SHP77 treated with DMSO at 0.1 percent for 48 hours (cell line): ENCODE measurements around the gene EIF4B.

Experiments used
- DNase-seq: peaks from one replicate; lab custom pipeline; 2025; lab: John Stamatoyannopoulos, UW

EIF4B gene

DNA sequence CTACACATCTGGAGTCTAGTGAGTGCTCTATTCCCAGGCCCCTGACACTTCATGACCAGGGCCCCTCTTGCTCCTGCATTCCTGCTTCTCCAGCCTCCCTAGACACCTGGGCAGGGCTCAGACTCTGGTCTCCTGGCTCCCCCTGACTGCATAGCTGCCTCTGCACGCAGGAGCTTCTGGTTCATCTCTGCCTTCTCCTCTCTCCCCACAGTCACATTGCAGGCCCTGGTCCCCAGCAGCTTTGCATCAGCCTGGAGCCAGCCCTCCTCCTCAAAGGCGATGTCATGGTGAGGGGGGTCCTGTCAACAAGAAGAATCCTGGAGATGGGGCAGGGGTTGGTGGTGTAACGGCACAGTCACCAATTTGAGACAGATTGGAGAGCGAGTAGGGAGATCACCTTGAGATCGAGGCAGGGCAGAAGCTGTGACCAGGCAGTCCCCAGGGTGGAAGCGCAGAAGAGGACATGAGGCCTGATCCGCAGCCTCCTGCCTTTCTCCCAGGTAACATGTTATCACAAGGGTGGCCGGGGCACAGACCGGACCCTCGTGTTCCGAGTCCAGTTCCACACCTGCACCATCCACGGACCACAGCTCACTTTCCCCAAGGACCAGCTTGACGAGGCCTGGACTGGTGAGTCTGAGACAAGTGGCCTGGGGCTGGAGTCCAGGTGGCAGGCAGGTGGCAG is 51.7 kb downstream of the EIF4B start:
- no peak for DNase-seq

GRCh38 chr12:53058674-53059433 is 52.6 kb downstream of the EIF4B start:
- no peak for DNase-seq

GRCh38 chr12:53059434-53060063 is 53.3 kb downstream of the EIF4B start:
- no peak for DNase-seq

DNA sequence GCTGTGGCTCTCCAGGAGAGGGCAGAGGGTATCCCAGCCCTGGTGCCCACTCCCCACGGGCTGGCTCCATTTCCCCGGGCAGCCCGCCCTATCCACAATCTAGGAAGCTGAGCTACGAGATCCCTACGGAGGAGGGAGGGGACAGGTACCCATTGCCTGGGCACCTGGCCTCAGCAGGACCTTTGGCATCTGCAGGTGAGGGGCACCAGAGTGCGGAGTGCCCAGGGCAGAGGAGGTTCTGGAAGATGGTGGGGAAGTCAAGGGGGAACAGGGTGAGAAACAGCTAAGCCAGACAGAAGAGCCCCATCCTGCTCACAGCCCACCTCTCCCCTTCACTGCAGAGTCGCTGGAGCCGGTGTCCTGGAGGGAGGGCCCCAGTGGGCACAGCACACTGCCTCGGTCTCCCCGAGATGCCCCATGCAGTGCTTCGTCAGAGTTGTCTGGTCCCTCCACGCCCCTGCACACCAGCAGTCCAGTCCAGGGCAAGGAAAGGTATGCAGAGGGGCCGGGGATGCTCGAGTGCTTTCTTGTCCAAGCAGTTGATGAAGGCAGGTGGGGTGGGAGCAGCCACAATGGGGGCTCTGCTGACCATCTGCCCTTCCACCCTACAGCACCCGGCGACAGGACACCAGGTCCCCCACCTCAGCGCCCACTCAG is 53.9 kb downstream of the EIF4B start:
- DNase-seq = no peak

GRCh38 chr12:53060721-53061276 is 54.5 kb downstream of the EIF4B start:
- no peak for DNase-seq

GRCh38 chr12:53061404-53062010 is 55.3 kb downstream of the EIF4B start:
- DNase-seq = peak; percentile 88

DNA sequence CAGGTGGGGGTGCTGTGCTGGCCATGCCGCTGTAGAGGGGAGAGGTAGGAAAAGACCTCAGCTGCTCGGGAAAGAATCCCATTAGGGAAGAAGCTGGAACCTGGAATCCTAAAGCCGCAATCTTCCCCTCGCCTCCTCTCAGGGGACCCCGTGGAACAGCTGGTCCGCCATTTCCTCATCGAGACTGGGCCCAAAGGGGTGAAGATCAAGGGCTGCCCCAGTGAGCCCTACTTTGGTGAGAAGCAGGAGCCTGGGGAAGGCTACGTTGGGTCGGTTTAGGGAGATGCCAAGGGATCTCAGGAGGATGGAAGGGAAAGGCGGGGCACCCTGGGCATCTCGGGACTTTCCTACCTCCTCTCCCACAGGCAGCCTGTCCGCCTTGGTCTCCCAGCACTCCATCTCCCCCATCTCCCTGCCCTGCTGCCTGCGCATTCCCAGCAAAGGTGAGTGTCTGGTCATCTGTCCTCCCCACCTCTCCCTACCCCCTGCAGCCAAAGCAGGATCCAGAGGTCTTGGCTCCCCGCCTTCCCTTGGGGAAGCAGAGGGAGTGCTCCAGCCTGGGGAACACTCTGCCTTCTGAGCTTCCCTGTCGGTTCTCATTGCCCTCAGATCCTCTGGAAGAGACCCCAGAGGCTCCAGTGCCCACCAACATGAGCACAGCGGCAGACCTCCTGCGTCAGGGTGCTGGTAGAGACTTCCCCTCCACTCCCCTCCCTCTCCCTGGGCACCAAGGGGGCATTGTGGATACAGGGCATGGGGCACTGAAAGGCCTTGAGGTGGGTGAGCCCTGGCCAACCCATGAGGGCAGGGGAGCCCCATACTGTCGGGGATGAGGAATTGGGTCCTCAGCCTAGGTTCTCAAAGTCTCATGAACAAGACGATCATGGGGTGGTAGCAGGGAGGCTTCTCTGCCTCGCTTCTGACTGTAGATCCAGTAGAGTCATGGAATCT is 56.0 kb downstream of the EIF4B start:
- no peak for DNase-seq

DNA sequence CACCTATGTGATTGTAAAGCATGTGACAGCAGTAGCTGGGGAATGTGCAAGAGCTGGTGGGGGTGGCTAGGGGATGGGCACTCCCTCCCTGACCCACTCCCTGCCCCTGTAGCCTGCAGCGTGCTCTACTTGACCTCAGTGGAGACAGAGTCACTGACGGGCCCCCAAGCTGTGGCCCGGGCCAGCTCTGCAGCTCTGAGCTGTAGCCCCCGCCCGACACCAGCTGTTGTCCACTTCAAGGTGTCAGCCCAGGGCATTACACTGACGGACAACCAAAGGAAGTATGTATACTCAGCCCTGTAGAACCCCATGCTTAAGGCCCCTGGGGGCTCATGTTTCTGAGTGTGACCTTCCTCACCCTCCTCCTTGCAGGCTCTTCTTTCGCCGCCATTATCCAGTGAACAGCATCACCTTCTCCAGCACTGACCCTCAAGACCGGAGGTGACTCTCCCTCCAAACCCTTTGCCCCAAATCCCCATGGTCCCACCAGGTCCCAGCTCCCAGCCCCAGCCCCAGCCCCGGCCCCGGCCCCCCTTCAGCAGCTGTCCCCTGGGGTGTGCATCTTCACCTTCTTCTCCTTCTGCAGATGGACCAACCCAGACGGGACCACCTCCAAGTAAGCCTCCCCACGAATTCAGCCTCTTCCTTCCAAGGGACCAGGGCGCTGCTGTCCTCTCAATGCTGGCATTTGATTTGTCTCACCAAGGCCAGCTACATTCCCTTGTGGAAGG is 56.9 kb downstream of the EIF4B start:
- no peak for DNase-seq

GRCh38 chr12:53063708-53064612 is 57.7 kb downstream of the EIF4B start:
- DNase-seq = no peak

DNA sequence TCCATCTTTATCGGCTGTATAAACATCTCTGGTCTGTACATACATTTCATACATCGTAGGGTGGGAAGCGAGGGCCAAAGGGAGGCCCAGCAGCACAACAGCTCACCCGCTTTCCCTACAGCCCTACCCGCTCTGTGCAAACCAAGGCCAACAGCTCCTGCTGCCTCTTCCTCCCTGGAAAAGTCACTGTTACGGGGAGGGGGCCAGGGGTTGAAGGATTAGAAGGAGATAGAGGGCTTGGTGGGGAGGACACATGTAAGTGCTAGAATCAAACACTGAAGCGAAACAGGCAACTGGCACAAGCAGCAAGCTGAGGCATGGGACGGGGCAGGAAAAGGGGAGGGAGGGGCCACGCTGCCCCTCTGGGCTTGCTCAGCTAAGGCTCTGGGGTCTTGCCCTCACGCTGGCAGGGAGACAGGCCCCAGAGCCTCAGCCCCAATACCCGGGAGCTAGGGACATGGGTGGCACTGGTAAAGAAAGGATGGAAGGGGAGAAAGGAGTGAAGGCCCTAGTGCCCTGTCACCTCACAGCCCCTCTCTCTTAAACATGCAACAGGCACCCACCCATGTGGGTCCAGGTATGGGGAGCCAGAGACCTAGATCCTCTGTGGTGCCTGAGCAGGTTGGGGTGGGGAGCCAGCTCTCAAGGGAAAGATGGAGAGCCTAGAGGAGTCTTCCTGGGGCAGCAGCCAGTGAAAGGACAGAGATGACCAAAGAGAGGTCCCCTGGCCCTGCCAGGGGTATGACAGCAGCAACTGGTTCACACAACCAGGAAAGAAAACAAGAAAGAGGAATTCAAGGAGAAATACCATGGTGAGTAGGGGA is 58.6 kb downstream of the EIF4B start:
- no peak for DNase-seq

- no peak for DNase-seq
Measured at GRCh38 chr12:53065470-53065869, 59.2 kb downstream of the EIF4B start.

DNA sequence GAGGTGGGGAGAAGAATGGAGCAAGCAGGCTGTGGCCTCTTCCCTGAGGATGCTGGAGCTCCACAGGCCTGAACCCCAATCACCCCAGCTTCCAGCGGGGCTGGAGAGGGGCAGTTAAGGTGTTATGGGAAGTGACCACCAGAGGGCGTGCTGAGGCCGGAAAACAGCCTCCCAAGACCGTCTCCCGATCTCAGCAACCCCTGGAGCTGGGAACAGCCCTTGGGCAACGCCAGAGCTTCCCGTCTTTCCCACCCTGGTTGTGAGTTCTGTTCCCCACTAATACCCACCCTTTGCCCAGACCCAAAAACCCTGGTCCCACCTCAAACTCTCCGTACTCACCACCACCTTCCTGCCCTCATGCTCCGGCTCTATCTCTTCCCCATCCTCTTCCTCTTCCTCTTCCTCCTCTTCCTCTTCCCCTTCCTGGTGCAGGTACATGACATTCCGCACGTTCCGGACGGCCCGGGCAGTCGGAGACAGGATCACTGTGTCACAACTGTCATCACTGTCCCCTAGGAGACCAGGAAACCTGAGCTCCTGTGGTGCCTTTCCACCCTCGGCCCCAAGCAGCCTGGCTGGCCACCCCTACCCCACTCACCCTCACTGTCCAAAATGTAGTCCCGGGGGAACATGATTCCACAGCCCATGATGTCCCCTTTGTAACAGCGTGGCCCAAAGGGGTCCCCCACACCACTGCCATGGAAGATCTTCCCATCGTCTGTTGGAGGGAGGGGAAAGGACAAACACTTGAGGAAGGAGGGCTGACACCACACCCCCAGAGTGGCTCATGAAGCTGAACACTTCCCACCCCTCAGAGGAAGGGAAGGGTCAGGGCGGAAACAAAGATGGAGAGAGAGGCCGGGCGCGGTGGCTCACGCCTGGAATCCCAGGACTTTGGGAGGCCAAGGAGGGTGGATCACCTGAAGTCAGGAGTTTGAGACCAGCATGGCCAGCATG is 60.0 kb downstream of the EIF4B start:
- peak; percentile 48 for DNase-seq

GRCh38 chr12:53067074-53067992 is 61.1 kb downstream of the EIF4B start:
- no peak for DNase-seq

- DNase-seq = no peak
Measured at GRCh38 chr12:53067993-53068770, 61.9 kb downstream of the EIF4B start.
